H1 (cell line): ENCODE results near the gene SIX4. TPM values are rescaled to one million over a fixed set of nuclear protein-coding genes. Genes with fewer than 3 reads are reported as not detected.

Source experiments
- ATF2 ChIP-seq: IDR thresholded peaks from 2 replicates; pipeline ENCODE4 v1.6.1; 2012; ENCODE audit warnings: low read length, inconsistent platforms
- BRCA1 ChIP-seq: IDR thresholded peaks from 2 replicates; pipeline ENCODE4 v1.6.1; 2012; ENCODE audit warnings: low read depth, low read length, improper control_type of control experiment
- CREB1 ChIP-seq: IDR thresholded peaks from 2 replicates; pipeline ENCODE4 v1.6.1; 2012; ENCODE audit warnings: inconsistent platforms
- EGR1 ChIP-seq: IDR thresholded peaks from 2 replicates; pipeline ENCODE4 v1.6.1; 2011; ENCODE audit warnings: low read depth, low read length, borderline replicate concordance
- GABPA ChIP-seq: IDR thresholded peaks from 2 replicates; pipeline ENCODE4 v1.6.1; 2011; ENCODE audit warnings: mild to moderate bottlenecking, low read length, moderate library complexity, borderline replicate concordance; ENCODE audit not compliant: insufficient read depth
- GTF2F1 ChIP-seq: IDR thresholded peaks from 2 replicates; pipeline ENCODE4 v1.6.1; 2012; ENCODE audit warnings: low read depth, low read length, improper control_type of control experiment, borderline replicate concordance
- JUN ChIP-seq: IDR thresholded peaks from 2 replicates; pipeline ENCODE4 v1.6.1; 2011; ENCODE audit warnings: low read depth, mild to moderate bottlenecking, improper control_type of control experiment, low read length
- KDM4A ChIP-seq: IDR thresholded peaks from one replicate; pipeline ENCODE4 v1.7.1; 2012; ENCODE audit warnings: low read depth, mild to moderate bottlenecking, moderate library complexity, low read length, inconsistent platforms; ENCODE audit not compliant: severe bottlenecking
- NANOG ChIP-seq: IDR thresholded peaks from 2 replicates; pipeline ENCODE4 v1.6.1; 2011; ENCODE audit warnings: low read length, low read depth, mild to moderate bottlenecking, inconsistent platforms; ENCODE audit not compliant: insufficient read depth, poor library complexity, severe bottlenecking
- PHF8 ChIP-seq: fragments of 200-600 bp; sonication (generic); conservative IDR thresholded peaks from 2 replicates; pipeline ENCODE4 v1.7.1; 2012; ENCODE audit warnings: low read depth, mild to moderate bottlenecking, inconsistent platforms, low read length, moderate library complexity
- RBBP5 ChIP-seq: IDR thresholded peaks from 2 replicates; pipeline ENCODE4 v1.7.1; 2012; ENCODE audit warnings: low read depth, mild to moderate bottlenecking, inconsistent platforms, low read length, moderate library complexity, borderline replicate concordance
- SAP30 ChIP-seq: fragments of 300-600 bp; sonication (generic); IDR thresholded peaks from 2 replicates; pipeline ENCODE4 v1.7.1; 2012; ENCODE audit warnings: low read length, moderate library complexity, mild to moderate bottlenecking, inconsistent platforms; ENCODE audit not compliant: insufficient read depth, insufficient replicate concordance
- SIRT6 ChIP-seq: IDR thresholded peaks from one replicate; pipeline ENCODE4 v1.7.1; 2012; ENCODE audit warnings: low read length, inconsistent platforms
- SP1 ChIP-seq: IDR thresholded peaks from 2 replicates; pipeline ENCODE4 v1.6.1; 2011; ENCODE audit warnings: low read depth, low read length
- SP2 ChIP-seq: IDR thresholded peaks from 2 replicates; pipeline ENCODE4 v1.6.1; 2012; ENCODE audit warnings: mild to moderate bottlenecking, low read length, inconsistent platforms
- SUZ12 ChIP-seq: fragments of 200-600 bp; sonication (generic); IDR thresholded peaks from 2 replicates; pipeline ENCODE4 v1.6.1; 2012; ENCODE audit warnings: mild to moderate bottlenecking, inconsistent platforms, low read length, moderate library complexity, mixed read lengths
- TAF7 ChIP-seq: optimal IDR thresholded peaks from 2 replicates; pipeline ENCODE3; 2011; ENCODE audit warnings: low read depth, mild to moderate bottlenecking, inconsistent platforms, low read length, moderate library complexity, borderline replicate concordance
- TBP ChIP-seq: IDR thresholded peaks from 2 replicates; pipeline ENCODE4 v1.6.1; 2011; ENCODE audit warnings: low read depth, low read length, improper control_type of control experiment
- TCF12 ChIP-seq: IDR thresholded peaks from 2 replicates; pipeline ENCODE4 v1.6.1; 2011; ENCODE audit warnings: low read depth, mild to moderate bottlenecking, low read length
- USF2 ChIP-seq: IDR thresholded peaks from 2 replicates; pipeline ENCODE4 v1.6.1; 2011; ENCODE audit warnings: low read length, improper control_type of control experiment
- polyA plus RNA-seq, 7 experiments: library from polyadenylated mRNA; depleted of rRNA in 3 of 7; stranded (reverse) in 5 of 7; unstranded in 2 of 7; fragments of >200 nt in 5 of 7; fragments of 200-250 nt in 2 of 7; gene quantifications; 1 replicate in 5 of 7; 2 replicates in 1 of 7; 4 replicates in 1 of 7; pipeline versions ENCODE4 v1.2.1 to v1.2.3, GENCODE V29; 2011 to 2013; ENCODE audit warnings: missing spikeins in 2 of 7, mixed read lengths in 2 of 7
- total RNA-seq: library from RNA; stranded (reverse); fragmentation: NEBNext Ultra II Directional; extraction: Animal tissue kit (Norgen Biotek cat#: 25700); gene quantifications from 2 replicates; pipeline ENCODE4 v1.2.1, GENCODE V29; 2021

SIX4 gene
- total and polyA plus RNA-seq, 2 of the 8 experiments (the other 6 are each of a cell fraction or from before 2014, with no cell fraction given), result 9.0 to 38.9 TPM

GRCh38 chr14:60723907-60724618 lies at the start of gene SIX4 (continued):
- peak; percentile 52; the same call in 1 of the 2 replicates for TF ChIP-seq PHF8
- 0 out of 2 replicates have a peak, but pooled peaks have one; percentile 52 for TF ChIP-seq SUZ12
- no peak for TF ChIP-seq TCF12
- no peak for TF ChIP-seq USF2
- TF ChIP-seq KDM4A, result peak; percentile 62
- TF ChIP-seq SP1, result 0 out of 2 replicates have a peak, but pooled peaks have one; percentile 7
- TF ChIP-seq ATF2, result no peak
- TF ChIP-seq BRCA1, result no peak
- peak; percentile 60; the same call in 1 of the 2 replicates for TF ChIP-seq RBBP5
- TF ChIP-seq EGR1, result no peak
- peak; percentile 87 for TF ChIP-seq TBP
- TF ChIP-seq CREB1, result no peak
- no peak for TF ChIP-seq SIRT6
- TF ChIP-seq SP2, result no peak
- TF ChIP-seq JUN, result no peak
- no peak for TF ChIP-seq SAP30
- no peak for TF ChIP-seq NANOG
- no peak for TF ChIP-seq GTF2F1
- TF ChIP-seq TAF7, result peak; percentile 33
- no peak for TF ChIP-seq GABPA
